ENCODE results near the gene DEFB131A. TPM values are rescaled to one million over a fixed set of nuclear protein-coding genes. Genes with fewer than 3 reads are reported as not detected.

Gene DEFB131A, protein sequence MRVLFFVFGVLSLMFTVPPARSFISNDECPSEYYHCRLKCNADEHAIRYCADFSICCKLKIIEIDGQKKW
- not detected in 2 replicates for total RNA-seq

DNA sequence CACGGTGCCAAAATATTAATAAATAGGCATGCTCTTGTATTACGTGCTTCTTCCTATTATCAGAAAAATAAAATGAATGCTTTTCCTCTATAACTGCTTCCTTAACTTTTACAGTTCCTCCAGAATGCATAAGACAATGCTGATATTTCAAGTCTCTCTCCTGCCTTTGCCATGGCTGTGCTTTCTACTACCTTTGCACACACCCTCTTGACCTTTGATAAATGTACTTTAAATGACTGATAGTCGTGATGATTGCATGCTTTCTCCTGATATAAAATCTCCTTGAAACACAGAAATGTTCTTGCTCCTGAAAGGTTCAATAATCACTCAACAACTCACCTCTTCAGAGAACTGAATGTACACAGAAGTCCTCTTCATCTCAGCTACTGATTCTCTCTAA lies at the start of gene DEFB131A:
Gene DEFB131A (plus strand): TSS at position 301 of the 400 bp plus-strand sequence. CDS start 120 bp downstream, outside the sequence.

Other genes with a start within 250 kb of the DEFB131A start
- not detected in 2 replicates for gene USP17L10, start 233.8 kb upstream of the DEFB131A start, total RNA-seq
- not detected in 2 replicates for gene USP17L11, start 229.0 kb upstream of the DEFB131A start, total RNA-seq
- not detected in 2 replicates for gene USP17L12, start 224.3 kb upstream of the DEFB131A start, total RNA-seq
- gene USP17L13, start 219.5 kb upstream of the DEFB131A start, total RNA-seq: not detected in 2 replicates
- gene USP17L15, start 210.0 kb upstream of the DEFB131A start, total RNA-seq: 0.11 TPM in 1 of 2 replicates, not detected in the other
- gene USP17L17, start 200.5 kb upstream of the DEFB131A start, total RNA-seq: not detected in 2 replicates
- gene USP17L18, start 195.8 kb upstream of the DEFB131A start, total RNA-seq: not detected in 2 replicates
- not detected in 2 replicates for gene USP17L19, start 191.0 kb upstream of the DEFB131A start, total RNA-seq
- gene USP17L20, start 186.3 kb upstream of the DEFB131A start, total RNA-seq: not detected in 2 replicates
- gene USP17L21, start 181.5 kb upstream of the DEFB131A start, total RNA-seq: not detected in 2 replicates
- not detected in 2 replicates for gene USP17L22, start 176.8 kb upstream of the DEFB131A start, total RNA-seq
- not detected in 2 replicates for gene USP17L24, start 119.2 kb upstream of the DEFB131A start, total RNA-seq
- not detected in 2 replicates for gene USP17L25, start 114.5 kb upstream of the DEFB131A start, total RNA-seq
- not detected in 2 replicates for gene USP17L26, start 109.8 kb upstream of the DEFB131A start, total RNA-seq
- gene USP17L5, start 105.0 kb upstream of the DEFB131A start, total RNA-seq: not detected in 2 replicates
- gene USP17L27, start 100.3 kb upstream of the DEFB131A start, total RNA-seq: not detected in 2 replicates
- gene USP17L28, start 95.5 kb upstream of the DEFB131A start, total RNA-seq: not detected in 2 replicates
- not detected in 2 replicates for gene USP17L29, start 90.8 kb upstream of the DEFB131A start, total RNA-seq
- gene USP17L30, start 81.3 kb upstream of the DEFB131A start, total RNA-seq: not detected in 2 replicates